Retinal pigment epithelial cell (primary cell): ENCODE results near the gene LPIN3.
A peak's percentile ranks its signal among the peaks of the same experiment; 100 is the strongest.

Experiments used
- DNase-seq: peaks from one replicate; pipeline ENCODE4 v3.0.0-alpha.2; 2010; ENCODE audit warnings: low read depth
- H3K4me3 ChIP-seq: 2 replicates; pipeline ENCODE4 v1.5.1; 2011; ENCODE audit warnings: mild to moderate bottlenecking, low read length, control low read depth, moderate library complexity
- TF ChIP-seq, protein P1 (sequence below): conservative IDR thresholded peaks from 2 replicates; pipeline ENCODE4 v1.5.1; 2011; ENCODE audit warnings: low read depth, low read length, control low read depth, inconsistent platforms

LPIN3 gene

DNA sequence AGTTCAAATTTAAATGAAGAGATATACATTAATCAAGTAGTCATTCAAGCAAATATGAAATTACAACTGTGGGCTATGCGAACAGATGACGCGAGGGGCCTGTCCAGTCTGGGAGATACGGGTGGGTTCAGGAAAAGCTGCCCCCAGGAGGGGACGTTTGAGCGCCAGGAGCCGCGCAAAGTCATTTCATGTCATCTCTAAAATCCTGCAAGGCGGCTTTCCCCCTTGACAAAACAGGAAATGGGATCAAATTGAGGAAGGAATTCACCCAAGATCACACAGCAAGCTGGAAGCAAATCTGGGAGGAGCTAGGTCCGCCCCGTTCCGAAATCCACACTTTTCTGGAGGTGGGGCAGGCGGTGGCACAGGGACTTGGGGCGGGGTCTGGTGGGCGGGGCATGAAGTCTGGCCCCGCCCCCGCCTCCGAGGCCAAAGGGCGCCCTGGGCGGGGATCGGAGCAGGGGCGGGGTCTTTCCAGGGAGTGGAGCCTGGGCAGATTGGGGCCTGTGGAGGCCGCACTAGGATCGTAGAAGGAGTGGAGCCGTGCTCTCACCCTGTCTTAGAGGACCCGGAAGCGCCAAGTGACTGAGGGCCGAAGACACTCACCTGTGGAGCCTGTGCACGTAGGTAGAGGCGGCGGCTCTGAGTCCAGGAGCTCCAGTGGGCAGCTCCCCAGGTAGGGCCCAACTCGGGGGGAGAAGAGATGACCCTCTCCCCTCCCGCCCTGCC lies at the start of gene LPIN3:
Gene LPIN3 (plus strand): TSS at position 495 of the 729 bp plus-strand sequence. CDS start 4,983 bp downstream, outside the sequence.
- TF ChIP-seq, protein P1, sequence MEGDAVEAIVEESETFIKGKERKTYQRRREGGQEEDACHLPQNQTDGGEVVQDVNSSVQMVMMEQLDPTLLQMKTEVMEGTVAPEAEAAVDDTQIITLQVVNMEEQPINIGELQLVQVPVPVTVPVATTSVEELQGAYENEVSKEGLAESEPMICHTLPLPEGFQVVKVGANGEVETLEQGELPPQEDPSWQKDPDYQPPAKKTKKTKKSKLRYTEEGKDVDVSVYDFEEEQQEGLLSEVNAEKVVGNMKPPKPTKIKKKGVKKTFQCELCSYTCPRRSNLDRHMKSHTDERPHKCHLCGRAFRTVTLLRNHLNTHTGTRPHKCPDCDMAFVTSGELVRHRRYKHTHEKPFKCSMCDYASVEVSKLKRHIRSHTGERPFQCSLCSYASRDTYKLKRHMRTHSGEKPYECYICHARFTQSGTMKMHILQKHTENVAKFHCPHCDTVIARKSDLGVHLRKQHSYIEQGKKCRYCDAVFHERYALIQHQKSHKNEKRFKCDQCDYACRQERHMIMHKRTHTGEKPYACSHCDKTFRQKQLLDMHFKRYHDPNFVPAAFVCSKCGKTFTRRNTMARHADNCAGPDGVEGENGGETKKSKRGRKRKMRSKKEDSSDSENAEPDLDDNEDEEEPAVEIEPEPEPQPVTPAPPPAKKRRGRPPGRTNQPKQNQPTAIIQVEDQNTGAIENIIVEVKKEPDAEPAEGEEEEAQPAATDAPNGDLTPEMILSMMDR: peak; percentile 24
- peak; percentile 27 for DNase-seq
- peak within 1 kb of the TSS; percentile 57 for H3K4me3 ChIP-seq

GRCh38 chr20:41293269-41294037 lies 47.2 kb upstream of the LPIN3 start:
- TF ChIP-seq, protein P1: no peak
- no peak overlapping the region for H3K4me3 ChIP-seq
- no peak for DNase-seq

GRCh38 chr20:41299899-41300298 lies 40.7 kb upstream of the LPIN3 start:
- no peak overlapping the region for H3K4me3 ChIP-seq
- DNase-seq: no peak
- TF ChIP-seq, protein P1: no peak

DNA sequence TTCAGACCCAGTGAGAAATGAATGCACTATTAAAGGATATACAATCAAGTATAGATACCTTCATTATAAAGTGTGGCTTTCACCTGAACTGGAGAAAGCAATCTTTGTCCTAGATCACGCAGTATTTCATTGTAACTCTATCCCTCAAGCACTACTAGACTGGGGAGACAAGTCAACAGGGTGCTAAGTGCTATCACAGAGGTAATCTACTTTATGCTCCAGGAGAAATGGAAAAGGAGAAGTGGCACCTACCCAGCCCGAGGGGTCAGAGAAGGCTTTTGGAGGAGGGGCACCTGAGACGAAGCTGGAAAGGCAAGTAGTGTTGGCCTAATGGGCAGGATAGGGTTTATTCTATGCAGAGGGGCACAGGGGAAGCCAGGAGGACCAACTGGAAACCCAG lies 40.2 kb upstream of the LPIN3 start:
- no peak for DNase-seq
- TF ChIP-seq, protein P1: no peak
- no peak overlapping the region for H3K4me3 ChIP-seq

DNA sequence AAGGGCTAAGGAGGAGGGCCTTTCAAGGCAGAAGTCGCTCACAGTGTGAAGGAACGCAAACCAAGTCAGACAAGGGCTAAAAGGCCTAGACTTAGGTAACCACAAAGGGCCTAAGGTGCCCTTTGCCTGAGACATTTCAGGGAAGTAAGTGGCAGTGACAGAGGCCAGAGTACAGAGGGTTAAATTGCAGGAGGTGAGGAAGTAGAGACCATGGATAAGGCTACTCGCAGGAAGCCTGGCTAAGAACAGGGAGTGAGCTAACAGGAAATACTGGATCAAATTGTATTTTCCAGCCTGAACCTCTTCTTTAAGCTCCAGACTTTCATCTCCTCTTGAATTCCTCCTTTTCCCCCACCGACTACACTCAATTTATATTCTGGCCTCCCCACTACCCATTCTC lies 39.7 kb upstream of the LPIN3 start:
- DNase-seq: no peak
- TF ChIP-seq, protein P1: no peak
- no peak overlapping the region for H3K4me3 ChIP-seq

DNA sequence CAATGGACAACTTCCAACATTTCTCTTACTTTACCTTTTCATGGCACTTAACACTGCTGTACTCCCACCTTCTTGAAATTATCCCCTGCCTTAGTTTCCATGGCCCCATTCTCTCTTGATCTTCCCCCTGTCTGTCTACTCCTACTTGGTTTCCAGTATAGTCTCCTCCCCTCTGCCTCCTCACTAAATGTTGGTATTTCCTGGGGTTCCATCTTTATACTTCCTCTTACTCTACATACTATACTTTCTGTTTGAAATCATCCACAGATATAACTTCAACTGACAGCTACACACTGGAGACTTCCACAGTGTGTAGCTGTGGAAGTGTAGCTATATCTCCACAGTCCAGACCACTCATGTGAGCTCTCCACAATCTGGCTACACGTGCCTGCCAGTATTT lies 36.6 kb upstream of the LPIN3 start:
- TF ChIP-seq, protein P1: no peak
- H3K4me3 ChIP-seq: no peak overlapping the region
- DNase-seq: no peak
